NCI-H2107 treated with DMSO at 0.1 percent for 48 hours (cell line): ENCODE measurements around the gene CYGB.

Source experiments
- DNase-seq: peaks from one replicate; lab custom pipeline; 2025; ENCODE audit not compliant: unreplicated experiment; lab: John Stamatoyannopoulos, UW

CYGB gene

DNA sequence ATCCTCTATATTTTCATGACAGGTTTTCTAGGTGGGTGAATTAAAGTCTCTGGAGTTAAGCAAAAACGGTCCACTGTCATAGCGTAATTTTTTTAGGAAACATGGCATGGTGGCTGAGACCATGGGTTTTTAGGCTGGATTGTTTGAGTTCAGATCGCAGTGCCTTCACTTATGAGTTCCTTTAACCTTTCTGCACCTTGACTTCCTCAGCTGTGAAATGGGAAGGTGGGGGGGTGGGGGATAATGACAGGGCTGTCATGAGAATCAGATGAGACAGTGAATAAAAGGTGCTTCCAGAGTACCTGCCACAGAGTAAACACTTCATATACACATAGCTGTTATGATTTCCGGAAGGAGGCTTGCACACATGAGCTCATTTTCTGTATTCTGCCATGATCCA is 14.2 kb upstream of the CYGB start:
- DNase-seq = no peak

DNA sequence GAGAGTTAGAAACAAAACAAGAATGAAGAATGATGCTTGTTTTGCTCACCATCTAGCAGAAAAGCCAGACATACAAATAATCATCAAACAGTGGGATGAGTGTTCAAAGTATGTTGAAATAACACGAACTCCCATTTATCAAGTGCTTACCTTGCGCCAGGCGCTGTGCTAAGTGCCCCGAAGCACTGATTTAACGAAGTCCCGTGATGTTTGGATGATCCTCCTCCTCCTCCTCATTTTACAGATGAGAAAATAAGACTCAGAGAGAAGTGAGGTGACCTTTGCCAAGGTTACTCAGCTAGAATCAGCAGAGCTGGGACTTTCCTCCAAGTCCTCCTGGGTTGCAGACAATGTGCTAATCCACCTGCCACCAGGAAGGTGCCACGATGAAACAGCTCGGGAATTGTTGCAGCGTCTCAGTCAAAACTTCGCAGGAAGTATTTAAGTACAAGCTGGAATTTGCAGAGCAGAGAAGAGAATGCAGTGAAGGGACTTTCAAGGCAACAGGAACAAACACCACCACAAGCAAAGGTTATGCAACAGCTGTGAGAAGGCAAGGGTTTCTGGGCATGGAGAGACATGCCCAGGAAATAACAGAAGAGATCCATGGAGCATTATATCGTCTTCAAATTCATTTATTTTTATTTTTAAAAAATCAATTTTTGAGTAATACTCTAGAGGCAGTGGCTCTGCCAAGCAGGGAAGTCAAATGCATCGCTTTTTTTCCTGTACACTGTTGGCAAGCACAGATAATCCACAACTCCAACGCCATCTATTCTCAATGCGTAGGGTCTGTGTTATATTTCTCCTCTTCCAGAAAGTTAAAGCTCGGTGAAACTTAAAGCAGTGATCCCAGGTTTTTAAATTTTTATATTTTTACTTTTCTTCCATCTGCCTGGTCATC is 13.5 kb upstream of the CYGB start:
- DNase-seq = no peak

DNA sequence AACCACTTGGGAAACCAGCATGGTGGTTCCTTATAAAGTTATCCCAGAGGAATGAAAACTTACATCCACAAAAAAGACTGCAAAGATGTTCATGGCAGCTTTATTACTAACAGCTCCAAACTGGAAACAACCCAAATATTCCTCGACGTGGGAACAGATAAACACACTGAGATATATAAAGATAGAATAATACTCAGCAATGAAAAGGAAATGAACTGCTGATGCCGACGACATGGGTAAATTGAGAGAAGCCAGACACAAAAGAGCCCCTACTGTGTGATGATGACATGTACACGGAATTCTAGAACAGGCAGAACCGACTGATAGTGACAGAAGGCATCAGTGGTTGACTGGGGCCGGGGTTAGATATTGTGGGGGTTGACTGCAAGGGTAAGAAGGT is 12.0 kb upstream of the CYGB start:
- no peak for DNase-seq

DNA sequence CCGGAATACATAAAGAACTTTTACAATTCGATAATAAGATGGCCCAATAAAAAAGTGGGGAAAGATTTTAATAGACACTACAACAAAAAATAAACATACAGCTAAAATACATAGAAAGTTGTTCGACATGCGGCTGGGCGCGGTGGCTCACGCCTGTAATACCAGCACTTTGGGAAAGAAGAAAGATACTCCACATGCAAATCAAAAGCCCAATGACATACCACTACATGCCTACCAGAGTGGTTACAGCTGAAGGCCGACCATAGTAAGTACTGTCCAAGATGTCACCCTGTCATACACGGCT is 11.7 kb upstream of the CYGB start:
- DNase-seq = no peak

DNA sequence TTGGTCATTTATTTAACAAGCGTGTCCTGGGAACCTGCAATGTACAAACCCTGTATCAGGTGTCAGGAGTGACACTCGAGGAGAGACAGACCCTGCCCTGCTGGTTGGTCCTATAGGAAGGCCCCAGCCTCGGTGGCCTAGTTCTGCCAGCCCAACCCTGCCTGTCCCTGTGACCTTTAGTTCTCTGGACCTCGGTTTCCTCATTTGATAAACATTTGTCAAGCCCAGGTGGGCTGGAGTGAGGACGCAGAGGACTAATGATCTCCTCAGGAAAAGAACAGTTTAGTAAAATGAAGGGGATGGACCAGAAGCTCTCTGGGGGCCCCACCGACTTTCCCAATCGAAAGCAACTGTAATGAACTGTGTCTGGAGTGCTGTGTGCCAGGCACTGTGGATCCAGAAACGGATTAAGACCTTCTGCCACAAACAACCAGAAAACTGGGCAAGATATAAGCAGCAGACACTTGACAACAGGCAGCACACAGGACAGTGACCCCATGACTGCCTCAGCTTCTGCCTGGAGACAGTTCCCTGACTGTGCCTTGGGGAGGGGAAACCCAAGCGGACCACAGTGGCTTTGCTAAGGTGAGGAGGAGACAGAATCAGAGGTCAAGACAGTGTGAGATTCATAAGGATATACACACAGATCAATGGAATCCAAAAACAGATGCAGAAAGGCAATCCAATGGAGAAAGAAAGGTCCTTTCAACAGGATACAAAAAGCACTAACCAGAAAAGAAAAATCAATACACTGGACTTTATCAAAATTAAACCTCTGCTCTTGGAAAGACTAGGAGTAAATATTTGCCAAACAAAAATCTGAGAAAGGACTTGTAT is 11.1 kb upstream of the CYGB start:
- DNase-seq = no peak

DNA sequence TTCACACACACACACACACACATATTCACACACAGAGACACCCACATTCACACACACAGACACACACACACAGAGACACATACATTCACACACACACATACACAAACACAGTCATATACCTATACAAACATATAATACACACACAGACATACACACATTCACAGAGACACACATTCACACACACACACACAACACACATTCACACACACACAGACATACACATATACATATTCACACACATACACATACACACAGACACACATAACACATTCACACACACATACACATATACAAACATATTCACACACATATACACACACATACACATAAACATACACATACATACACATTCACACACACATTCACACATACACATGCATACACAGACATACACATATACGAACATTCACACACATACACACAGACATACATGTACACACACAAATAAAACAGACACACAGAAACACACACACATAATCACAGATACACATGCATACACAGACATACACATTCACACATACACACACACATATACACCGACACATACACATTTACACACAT is 10.2 kb upstream of the CYGB start:
- no peak for DNase-seq

DNA sequence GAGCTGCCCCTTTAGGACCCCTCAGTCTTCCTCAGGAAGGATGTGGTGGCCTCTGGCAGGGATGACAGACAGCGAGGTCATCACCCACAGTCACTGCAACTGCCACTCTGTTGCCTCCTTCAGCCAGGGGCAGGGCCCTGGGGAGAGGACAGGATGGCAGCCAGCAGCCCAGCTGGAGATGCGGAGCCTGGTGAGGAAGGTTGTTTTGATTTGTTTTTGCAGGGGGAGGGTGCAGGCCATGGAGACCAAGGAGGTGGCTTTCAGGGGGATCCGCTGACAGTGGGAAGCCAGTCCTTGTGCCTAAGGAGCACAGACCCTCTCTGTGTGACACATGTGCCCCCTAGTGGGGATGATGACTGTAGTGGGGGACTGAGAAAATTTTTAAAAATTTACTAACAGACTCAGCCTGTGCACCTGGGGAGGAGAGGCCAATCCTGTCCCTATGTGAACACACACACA is 9.7 kb upstream of the CYGB start:
- DNase-seq = no peak

DNA sequence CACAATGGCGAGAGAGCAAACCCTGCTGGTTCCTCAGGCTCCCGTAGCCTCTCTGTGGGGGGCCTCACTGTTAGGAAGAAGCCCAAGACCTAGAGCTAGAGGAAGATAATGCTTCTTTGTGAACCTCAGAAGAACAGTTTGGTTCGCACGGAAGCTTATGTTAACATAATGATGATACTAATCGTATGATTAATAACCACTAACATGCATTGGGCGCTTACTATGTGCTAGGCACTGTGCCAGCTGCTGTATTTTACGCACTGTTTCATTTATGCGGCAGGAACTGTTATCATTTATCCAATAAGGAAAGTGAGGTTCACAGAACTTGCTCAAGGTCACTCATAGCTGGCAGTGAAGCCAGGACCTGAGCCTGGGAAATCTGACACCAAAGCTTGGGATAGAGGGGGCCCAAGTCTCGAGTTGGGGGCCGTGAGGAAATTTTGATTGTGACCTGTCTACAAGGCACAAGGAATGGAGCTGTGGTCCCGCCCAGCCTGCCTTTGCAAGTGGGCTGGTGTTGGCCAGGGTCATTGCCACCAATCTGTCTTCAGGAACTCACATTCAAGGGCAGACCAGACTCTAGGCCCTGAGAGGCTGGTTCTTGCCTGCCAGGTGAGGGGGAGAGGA is 9.2 kb upstream of the CYGB start:
- DNase-seq = no peak

DNA sequence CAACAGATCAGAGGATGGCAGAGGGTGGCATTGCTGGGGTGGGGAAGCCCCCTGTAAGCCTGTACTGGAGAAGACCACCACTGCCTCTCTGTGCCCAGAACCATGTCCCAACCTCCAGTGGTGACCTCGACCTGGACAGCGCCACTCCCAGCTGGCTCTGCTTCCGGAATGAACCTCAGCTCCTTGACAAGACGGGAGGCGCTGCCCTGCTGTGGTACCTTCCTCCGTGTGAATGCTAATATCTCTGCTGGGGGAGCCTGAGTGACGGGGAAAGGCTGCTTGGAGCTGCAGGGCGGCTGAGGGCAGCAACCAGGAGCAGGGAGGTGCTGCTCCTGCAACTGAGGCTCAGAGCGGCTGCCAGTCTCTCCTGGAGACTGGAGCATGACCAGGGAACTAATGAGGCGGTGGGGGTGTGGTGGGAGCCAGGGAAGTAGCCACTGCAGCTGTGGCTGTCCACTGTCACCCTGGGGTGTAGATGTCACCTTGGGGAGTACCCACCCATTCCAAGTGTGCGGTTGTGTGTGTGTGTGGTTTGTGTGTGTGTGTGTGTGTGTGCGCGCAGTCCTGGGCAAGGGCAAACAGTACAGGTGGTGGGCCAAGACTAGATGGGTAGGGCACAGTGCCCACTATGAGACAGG is 8.5 kb upstream of the CYGB start:
- no peak for DNase-seq

DNA sequence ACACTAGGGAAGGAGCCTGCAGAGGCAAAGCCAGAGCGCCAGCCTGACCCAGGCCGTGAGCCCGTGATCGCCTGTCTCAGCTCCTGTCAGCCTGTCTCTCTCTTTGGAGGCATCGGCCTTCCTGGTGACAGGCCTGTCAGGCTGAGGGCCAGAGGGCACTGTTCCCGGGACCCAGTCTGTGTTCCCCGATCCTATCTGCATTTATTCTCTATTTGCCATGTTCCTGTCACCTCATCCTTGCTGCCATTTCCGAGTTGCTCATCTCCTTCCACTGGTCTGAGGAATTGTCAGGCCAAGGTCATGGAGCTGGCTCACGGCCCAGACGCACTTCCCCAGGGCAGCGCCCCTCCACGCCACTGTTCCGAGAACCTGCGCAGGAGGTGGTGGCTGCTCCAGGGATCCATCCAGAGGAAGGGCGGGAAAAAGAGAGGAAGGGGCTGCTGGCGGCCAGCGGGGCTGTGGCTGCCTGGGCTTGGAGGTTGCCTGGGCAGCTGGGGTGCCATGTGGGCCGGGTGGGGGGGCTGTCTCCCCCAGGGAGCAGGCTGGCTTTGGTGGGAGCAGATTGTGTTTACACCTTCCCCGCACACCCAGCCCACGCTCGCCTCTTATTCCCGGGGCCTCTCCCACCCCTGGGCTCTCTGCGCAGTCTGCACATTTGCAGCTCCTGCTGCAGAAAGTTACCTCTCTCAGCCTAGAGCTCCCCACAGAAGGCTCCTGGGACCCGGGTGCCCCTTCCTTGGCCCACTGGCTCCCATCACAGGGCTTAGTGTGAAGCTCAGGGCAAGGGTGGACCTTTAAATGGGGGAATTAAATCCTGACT is 7.2 kb upstream of the CYGB start:
- DNase-seq = no peak

DNA sequence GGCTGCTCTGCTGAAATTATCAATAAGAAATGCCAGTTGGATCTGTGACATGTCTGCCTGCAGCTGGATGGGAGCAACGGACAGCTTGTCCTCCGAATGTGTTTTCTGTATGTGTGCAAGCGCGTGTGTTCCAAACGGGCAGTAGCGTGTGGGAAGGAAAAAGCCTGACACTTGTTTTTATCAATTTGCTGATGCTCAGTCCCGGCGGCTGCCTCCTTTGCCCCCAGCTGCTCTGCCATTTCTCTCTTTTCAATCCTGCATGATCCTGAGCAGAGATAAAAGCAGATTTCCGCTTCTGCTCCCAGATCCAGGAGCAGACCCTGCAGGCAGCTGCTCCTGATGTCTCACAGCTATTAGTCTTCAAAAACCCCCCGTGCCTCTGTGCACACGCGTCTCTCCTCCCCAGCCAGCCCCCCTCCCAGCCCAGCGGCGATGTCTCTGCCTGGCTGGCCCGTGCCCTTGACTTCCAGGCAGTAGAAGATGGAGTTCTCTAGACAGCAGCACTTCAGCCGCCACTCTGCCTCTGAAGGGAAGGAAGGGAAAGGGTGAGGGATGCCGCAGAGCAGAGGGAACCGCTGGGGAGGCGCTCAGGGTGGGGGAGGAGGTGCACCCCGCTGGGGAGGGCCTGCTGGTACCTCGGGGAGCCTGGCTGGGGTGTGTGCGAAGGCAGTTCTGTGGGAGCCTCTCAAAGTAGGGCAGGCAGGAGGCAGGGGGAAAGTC is 6.5 kb upstream of the CYGB start:
- DNase-seq = peak; percentile 15

DNA sequence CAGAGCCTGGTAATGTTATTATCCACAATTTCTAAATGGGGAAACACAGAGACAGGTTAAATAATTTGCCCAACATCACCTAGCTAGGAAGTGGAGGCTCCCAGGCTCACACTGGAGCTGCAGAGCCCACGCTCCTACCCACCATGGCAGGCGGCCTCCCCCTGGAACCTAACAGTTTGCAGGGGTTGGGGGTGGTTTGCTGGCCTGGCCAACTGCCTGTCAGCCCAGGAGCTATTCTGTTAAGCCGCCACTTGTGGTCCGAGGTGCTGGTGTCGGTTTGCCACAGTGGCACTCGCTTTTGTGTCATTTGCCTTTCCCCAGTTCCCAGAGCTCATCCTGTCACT is 5.9 kb upstream of the CYGB start:
- DNase-seq = peak; percentile 31

DNA sequence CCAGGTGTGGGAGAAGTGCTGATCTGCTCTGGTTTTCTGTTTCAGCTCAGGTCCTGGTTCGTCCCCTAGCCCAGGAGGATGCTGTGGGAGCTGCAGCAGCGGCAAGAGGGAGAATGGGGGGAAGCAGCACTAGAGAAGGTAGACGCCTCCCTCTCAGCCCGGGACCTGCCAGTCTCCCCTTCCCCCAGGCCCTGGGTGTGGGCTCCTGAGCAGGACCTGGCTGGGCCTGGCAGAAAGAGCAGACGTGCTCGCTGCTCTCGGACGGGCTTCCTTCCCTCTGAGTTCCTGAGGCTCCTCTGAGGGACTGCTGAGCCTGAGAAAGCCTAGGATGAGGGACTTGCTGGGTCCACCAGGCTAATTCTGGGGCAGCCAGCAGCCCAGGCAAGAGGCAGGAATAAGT is 5.5 kb upstream of the CYGB start:
- DNase-seq = no peak

DNA sequence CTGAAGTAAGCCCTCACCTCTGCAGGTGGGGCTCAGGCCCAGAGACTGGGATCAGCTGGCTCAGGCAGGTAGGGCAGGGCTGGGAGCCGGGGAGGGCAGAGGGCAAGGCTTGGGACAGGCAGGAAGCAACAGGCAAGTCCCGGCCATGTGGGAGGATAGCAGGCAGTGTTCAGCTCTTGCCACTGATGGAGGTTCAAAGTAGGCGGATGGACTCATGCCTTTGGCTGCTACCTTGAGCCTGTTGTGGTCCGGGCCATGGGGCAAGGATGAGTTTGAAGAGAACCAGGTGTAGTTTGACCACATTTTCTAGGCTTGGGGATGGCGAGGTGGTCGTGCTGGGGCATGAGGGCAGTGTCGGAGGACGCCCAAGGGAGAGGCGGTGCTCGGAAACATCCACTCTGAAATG is 5.1 kb upstream of the CYGB start:
- no peak for DNase-seq

DNA sequence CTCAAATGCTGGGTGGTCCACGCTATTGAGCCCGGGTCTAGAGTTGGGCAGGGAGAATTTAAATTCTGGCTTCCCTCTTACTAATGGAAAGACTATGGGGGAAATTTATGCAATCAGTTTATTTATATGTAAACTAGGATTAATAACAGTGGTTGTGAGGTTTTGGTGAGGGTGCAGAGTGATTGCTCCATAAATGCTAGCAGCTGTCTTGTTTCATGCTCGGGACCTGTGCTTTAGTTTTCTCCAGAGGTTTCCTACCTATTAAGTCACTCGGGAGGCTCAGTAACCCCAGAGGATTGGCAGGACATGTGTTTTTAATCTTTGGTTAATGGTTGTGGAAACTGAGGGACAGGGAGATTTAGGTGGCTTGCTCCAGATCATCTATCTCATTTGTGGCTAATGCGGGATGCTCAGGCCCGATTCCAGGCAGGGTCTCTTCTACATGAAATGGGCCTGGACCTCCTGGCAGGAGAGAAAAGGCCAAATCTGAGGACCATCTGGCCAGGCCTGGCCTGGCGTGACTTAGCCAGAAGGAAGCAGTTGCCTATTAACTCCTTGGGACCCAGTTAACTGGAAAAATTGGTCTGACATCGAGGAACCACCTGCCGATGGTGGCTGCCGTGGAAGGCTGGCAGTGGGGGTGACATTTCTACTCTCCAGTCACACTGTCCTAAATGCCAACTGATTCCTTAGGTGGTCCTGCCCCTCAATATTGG is 4.4 kb upstream of the CYGB start:
- no peak for DNase-seq

DNA sequence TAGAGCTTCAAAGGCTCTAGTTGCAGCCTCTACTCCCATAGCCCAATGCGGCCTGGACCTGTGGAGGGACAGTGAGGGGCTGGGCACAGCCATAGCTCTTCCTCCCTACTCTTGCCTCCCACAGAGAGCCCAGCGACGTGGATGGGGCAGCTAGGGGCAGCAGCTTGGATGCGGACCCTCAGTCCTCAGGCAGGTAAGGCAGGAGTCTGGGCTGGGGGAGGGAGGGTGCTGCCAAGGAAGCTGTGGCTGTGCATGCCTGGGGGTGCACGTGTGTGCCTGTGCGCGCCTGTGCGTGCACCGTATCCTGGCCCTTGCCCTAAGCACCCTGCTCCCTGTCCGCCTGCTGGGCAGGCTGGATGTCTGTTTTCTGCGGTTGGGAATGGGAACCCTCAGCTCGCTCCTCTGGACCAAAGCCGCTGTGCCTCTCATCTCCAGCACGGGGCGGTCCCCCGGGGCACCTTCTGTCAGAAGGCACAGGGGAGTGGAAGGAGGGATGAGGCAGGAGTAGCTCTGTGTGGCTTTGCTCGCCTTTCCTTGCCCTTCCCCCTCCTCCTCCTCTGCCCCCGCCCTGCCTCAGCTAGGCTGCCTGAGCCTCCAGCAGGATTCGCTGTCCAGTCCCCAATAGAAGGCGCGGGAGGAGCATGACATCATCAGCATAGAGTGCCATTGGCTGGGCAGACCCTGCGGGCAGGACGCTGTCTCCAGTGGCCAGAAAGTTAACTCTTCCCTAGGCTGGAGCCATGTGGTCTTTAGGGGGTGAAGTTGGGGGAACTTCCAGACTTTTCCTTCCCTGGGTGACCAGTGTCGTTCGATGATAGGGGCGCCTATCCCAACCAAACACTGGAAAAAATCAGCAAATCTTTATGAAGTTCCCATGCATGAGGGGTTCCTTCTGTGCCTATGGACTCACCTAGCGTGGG is 3.1 kb upstream of the CYGB start:
- peak; percentile 85 for DNase-seq

DNA sequence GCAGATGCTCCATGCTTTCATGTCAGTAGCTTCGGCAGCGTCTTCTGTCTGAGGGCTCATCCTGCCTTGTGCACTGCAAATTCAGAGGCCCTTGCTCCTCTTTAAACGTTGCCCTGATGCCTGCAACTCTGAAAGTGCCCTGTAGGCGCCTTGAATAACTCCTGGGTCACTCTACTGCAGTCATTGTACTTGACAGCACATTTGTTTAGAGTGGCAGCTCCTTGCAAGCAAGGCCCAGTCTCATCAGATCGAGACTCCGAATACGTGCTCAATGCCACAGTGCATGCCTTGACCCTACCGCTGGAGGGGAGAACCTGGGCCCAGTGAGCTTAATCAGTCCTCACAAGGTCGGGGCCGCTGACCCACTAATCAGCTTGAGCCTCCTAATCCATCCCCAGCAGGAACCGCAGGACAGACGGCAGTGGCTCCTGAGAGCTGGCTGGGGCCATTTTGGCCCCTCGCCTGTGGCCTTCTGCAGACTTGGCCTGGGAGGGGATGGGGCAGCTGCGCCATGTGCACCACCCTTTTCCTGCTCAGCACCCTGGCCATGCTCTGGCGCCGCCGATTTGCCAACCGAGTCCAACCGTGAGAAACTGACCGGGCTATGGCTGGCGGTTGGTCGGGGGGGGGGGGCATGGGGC is 2.2 kb upstream of the CYGB start, which contains the start of gene PRCD:
Gene PRCD, plus strand, starts transcription at position 414 of the 641 bp plus-strand sequence. Its CDS starts 98 bp downstream, at position 512.
- no peak for DNase-seq
